DMS53 treated with DMSO at 0.1 percent for 48 hours (cell line): ENCODE results near the gene UBE2L6.
"Not testable (repeated sequence)": the region's sequence is repeated elsewhere in the genome, so short reads cannot be mapped to it uniquely, and the experiment has no call there.

Experiments used
- DNase-seq: peaks from one replicate; lab custom pipeline; 2025; ENCODE audit not compliant: unreplicated experiment; lab: John Stamatoyannopoulos, UW

Gene UBE2L6

DNA sequence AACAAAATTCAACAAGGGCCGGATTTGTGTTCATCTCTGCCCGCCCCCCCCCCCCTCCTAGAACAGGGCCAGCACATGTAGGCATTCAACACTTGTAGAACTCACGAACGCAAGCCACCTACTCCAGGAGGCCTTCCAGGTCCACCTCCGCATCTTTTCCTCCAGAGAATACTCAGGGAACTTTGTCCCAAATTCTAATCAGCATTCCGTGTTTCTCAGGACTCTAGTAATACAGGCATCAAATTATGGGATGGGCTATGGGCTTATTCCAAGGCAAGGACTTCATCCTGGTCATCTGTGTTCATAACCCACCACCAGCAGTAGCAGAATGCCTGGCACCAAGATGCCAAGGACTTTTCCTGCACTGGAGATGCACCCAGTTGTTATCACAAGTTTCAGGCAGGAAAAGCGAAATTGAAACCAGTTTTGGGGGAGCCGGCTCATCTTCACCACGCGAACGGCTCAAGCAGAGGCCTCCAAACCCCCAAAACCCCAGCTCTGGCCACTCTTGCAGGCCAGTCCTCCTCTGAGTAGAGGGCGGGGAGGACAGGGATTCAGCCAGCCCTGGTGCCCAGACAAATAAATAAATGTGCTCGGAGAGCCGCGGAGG lies 462 bp downstream of the UBE2L6 start:
- DNase-seq, result no peak

DNA sequence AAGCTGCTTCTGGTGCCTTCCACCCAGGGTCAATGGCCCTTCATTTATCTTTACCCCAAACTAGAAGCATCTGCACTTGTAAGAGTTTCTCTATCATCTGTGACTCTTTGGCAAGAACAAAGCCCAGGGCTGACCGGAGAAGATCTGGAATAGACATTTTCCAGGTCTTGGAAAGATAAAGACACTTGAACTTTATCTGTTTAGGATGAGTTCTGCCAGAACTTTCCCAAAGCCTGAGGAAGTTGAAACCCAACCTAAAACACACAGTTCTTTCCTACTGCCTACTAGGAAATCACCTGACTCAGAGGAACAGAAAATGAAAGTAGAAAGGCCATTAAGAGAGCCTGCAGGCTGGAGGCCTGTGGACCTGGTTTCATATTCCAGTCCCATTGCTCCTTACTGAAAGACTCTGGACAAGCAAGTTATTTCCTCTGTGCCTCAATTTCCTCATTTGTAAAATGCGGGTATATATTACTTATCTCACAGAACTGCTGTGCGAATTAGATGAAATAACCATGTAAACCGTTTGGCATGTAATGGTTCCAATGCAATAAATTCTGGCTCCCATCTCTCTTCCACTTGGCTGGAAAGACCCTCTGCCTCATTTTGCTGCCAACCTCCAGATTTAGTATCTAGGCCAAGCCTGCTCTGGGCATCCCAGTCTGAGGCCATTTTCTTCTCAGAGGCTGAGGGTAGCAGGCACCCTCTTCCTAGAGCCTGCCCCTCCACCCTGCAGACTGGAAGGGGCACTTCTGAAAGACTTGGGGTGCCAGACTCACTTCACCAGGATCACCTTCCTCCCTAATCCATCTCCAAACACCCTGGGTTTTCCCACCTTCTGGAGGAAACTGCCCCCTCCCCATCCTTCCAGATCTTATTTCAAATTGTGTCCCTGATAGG lies 1.2 kb downstream of the UBE2L6 start:
- DNase-seq, result peak; percentile 18

DNA sequence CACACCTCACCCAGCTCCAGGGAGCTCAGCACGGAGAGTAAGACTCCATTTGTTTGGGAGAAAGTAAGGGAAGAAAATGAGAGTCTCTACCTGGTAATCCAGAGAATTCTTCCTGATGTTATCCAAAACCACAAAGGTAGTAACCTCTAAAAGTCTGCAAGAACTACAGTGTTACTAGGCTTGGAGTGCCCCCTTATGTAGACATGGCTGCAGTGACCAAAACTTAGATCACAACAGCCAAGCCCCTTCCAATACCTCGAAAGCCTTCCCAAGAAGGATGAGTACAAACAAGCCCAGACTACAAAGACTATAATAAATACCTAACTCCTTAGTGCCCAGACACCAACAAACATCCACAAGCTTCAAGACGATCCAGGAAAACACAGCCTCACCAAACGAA lies 4.9 kb downstream of the UBE2L6 start:
- DNase-seq, result no peak

DNA sequence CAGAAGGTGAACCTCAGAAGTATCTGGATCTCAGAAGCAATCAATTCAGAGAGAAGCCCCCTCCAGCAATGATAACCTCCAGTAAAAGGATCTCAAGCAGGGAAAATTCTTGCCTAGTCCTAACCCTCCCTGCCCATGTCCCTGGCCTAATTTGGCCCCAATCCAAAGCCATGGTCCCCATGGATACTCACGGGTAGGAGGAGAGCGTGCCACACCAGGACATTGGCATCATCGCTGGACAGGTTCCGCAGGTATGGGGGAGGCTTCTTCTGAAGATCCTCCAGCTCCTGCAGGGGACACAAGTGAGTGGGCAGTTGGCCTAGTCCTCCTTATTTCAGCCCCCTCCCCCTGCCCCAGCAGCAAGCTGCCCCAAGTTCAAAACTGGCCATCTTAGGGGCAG lies 7.3 kb downstream of the UBE2L6 start:
- DNase-seq, result no peak

DNA sequence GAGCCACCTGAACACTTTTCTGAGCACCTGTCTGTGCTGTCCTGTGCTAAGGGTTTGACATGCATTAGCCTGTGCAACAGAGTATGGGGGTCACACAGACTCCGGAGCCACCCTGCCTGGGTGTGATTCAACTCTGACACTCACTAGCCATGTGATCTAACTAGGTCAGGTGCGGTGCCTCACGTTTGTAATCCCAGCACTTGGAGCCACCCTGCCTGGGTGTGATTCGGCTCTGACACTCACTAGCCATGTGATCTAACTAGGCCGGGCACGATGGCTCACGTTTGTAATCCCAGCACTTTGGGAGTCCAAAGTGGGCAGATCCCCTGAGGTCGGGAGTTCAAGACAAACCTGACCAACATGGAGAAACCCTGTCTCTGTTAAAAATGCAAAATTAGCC lies 11.4 kb downstream of the UBE2L6 start:
- DNase-seq, result no peak

DNA sequence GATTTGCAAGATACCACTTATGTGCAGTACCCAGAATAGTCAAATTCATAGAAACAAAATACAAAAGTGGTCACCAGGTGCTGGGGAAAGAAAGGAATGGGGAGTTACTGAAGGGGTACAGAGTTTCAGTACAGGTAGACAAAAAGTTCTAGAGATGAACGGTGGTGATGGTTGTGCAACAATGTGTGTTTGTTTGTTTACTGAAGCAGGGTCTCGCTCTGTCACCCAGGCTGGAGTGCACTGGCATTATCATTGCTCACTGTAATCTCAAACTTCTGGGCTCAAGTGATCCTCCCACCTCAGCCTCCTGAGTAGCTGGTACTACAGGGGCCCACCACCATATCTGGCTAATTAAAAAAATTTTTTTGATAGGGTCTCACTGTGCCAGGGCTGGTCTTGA lies 12.1 kb downstream of the UBE2L6 start:
- DNase-seq, result no peak

DNA sequence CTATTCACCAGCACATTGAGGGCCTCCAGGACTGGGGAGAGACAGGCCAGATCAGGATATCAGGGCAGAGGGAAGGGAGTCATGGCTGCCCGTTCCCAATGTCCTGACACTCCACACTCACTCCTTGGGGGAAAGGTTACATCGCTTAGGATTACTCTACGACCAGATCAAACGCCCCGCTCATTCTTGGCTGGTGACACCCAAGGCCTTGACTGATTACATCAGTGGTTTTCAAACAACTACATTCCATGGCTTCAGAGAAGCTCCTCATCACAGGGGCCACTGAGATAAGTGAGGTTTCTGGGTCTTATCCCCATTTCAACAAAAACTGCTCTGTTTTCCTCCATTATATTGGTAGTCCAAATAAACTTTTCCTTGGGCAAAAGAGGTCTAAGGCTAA lies 15.0 kb downstream of the UBE2L6 start:
- DNase-seq, result no peak

DNA sequence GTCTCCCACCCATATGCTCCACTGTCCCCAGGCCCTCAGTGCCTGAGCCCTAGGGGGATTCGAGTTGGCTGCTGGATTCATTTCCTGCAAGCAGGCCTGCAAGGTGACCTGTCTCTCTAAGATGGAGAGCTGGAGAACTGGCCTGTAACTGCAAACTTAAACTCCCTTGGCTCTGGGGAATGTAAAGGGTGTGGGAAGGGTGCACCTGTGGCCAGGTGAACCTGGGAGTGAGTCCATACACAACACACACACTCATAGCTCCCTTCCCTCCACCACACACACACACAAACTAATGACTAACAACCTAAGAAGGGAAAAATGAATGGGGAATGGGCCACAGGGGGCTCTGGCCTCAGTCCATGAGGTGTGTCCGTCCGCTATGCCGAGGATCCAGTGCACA lies 15.5 kb downstream of the UBE2L6 start:
- DNase-seq, result no peak

DNA sequence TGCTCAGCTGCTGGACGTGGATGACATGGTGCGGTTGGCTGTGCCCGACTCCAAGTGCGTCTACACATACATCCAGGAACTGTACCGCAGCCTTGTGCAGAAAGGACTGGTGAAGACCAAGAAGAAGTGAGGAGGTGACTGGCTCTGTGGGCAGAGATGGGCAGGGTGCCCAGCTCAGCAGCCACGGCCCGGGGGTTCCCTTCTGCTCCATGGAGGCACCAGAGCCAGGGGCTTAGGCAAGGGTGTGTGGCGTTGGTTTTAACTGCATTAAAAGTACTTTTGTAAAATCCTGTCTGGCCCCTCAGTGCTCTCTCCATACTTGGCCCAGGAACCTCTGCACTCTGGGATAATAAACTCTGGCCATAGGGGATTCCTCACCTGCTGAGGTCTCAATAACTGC lies 17.5 kb downstream of the UBE2L6 start:
- DNase-seq, result no peak

DNA sequence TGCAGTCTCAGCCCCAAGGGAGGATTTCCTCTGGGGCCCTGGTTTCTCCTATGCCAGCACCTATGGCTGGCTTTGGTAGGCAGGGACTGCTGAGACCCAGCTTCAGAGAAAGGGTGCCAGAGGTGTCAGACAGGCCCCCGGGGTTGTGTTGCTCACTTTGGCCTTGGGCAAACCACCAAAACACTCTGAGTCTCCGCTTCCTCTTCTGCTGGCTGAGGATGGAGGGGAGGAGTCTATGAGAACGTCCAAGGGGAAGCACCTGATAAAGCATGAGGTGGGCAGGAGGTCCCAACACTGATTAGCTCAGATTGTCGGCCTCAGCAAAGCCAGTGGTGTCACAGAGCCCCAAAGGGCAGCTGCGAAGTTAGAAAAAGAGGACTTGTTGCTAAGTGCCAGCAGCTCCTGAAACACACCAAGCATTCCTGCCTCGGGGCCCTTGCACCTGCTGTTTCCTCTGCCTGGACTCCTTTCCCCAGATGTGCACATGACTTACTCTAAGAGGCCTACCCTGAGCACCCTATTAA lies 19.6 kb downstream of the UBE2L6 start:
- no peak for DNase-seq

DNA sequence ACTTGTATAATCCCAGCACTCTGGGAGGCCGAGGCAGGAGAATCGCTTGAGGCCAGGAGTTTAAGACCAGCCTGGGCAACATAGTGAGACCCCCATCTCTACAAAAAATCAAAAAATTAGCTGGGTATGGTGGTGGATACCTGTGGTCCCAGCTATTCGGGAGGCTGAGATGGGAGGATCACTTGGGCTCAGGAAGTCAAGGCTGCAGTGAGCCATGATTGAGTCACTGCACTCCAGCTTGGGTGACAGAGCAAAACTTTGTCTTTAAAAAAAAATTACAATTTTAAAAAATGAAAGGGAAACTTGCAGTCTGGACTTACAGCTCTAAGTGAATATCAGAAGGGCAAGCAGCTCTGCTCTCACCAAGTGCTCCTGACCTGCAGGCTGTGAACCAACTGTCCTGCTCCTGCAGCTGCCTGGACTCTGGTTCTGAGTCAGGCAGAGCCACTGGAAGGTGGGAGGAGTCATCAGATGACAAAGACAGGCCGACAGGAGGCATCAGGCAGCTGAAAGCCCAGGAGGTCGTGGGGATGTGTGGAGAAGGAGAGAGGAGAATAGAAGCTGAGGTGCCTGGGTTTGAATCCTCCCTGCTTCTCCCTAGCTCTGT lies 20.5 kb downstream of the UBE2L6 start:
- DNase-seq, result no peak

DNA sequence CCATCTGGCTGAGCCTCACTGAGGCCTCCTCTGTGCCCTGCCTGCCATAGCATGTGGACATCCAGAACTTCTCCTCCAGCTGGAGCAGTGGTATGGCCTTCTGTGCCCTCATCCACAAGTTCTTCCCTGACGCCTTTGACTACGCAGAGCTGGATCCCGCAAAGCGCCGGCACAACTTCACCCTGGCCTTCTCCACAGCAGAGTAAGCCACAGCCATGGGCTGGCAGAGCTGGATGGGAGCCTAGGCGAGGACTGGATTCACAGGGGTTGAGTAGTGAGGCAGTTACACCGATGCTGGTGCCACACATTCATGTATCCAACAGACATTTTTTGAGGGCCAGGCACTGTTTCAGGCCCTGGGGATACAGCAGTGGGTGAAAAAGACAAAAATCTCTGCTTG lies 21.0 kb downstream of the UBE2L6 start:
- DNase-seq, result no peak

DNA sequence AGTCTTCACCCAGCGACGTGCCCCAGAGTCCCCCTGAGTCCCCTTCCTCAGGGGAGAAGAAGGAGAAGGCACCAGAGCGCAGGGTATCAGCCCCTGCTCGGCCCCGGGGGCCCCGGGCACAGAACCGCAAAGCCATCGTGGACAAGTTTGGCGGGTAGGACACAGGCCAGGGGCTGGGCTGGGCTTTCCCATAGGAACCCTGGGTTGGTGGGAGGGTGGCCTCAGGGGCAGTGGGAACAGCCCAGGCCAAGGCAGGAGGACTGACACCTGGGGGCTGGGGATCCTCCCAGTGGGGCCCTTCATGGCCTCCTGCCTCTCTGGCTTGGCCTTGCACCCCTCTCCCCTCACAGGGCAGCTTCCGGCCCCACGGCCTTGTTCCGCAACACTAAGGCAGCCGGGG lies 21.6 kb downstream of the UBE2L6 start:
- DNase-seq, result no peak

DNA sequence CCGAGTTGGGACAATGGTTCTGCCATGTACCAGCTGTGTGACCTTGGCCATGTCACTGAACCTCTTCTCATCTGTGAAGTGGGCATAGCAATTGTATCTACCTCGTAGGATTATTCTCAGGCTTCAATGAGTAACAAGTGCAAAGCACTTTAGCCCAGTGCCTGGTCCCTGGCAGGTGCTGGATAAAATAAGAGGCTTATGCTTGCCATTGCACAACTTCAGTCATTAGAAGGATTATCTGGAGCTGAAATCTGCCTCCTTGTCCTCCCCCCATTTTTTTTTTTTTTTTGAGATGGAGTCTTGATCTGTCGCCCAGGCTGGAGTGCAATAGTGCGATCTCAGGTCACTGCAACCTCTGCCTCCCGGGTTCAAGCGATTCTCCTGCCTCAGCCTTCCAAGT lies 22.9 kb downstream of the UBE2L6 start:
- no peak for DNase-seq

DNA sequence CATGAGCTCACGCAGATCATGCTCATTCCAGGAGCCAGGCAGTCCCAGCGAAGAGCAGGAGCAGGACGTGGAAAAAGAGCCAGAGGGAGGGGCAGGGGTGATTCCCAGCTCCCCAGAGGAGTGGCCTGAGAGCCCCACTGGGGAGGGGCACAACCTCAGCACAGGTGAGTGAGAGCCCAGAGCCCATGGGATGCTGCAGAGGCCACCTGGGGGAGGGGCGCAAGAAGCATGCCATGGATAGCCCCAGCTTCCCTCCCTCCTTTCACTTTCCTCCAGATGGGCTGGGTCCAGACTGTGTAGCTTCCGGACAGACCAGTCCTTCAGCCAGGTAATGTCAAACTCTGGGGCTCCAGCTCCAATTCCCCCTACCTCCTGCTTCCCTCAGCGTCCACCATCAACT lies 23.9 kb downstream of the UBE2L6 start:
- no peak for DNase-seq

DNA sequence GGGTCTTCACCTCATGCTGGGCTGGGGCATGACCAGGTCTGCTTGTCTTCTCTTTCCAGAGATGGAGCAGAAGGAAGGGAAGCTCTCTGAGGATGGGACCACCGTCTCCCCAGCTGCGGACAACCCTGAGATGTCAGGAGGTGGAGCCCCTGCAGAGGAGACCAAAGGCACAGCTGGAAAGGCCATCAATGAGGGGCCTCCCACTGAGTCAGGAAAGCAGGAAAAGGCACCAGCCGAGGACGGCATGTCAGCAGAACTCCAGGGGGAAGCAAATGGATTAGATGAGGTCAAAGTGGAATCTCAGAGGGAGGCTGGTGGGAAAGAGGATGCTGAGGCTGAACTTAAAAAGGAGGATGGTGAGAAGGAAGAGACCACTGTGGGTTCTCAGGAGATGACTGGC lies 24.9 kb downstream of the UBE2L6 start:
- DNase-seq, result no peak

DNA sequence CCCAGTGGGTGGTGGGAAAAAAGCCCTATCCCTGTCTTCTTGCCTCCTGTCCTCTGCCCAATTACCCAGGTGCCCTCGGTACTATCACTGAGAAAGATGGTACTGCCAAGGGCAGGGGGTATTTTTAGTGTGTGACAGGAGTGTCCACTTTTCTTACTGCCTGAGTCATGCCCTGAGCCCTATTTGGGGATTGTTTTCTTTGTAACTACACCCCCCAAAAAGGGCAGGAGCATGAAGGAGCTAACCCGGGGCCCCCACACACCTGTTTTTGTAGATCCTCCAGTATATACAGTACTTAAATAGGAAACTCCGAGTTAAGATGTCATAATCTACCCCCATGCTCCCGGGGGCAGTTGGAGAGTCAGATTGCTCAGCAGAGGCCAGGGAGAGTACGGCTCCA lies 26.3 kb downstream of the UBE2L6 start:
- no peak for DNase-seq

DNA sequence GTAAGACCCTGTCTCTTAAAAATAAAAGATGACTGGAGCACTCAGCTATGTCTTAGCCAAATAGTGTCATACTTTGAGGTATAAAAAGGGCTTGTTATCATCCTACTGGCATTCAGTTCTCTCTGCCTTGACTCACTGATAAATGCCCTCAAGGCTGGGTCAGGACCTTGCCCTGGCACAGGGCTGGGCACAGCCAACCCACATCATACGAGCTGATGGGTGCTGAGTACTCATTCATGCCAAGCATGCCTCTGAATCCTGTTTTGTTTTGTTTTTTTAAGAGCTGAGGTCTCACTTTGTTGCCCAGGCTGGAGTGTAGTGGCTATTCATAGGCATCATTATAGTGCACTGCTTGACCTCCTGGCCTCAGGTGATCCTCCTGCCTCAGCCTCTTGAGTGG lies 28.1 kb downstream of the UBE2L6 start:
- DNase-seq, result no peak

DNA sequence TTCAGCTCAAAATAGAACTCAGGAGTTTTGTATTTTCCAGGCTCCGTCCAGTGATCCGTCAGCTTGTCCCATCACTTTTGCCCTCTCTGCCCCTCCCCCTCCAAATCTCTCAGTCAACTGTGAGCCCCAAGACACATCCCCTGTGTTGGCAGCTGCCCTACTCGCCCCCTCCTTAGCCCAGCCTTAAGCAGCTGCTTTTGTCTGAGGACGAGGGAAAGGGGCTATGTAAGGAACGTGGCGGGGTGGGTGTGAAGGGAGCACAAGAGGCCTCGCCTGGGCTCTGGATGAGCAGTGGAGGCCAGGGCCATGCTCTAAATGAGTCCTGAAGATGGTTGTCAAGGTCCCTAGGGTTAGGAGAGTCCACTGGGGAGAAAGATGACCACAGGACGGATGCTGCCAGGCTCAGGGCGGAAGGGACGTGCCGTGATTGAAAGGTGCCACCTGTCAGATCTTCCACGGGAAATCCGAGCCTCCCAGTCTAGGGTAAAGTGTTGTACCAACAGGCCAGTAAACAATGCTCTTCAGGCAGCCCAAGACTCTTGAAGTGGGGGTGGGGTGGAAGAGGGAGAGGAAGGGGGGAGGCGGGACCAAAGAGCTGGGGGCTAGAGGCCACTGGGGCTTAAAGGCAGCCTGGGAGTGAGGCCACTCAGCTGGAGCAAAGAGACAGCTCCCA lies 30.4 kb downstream of the UBE2L6 start, which contains the start of gene SMTNL1:
Gene SMTNL1, plus strand, starts transcription at position 649 of the 673 bp plus-strand sequence. CDS start 5,048 bp downstream, outside the sequence.
- DNase-seq, result no peak

DNA sequence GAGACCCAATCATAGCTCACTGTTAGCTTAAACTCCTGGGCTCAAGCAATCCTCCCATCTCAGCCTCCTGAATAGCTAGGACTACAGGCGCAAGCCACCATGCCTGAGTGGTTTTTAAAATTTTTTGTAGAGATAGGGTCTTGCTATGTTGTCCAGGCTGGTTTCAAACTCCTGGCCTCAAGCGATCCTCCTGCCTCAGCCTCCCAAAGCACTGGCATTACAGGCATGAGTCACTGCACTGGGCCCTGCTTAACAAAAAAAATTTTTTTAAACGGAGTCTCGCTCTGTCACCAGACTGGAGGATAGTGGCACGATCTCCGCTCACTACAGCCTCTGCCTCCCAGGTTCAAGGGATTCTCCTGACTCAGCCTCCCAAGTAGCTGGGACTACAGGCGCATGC lies 33.0 kb downstream of the UBE2L6 start:
- DNase-seq, result not testable (repeated sequence)
